ENCODE results near the gene SBNO2.

DNA sequence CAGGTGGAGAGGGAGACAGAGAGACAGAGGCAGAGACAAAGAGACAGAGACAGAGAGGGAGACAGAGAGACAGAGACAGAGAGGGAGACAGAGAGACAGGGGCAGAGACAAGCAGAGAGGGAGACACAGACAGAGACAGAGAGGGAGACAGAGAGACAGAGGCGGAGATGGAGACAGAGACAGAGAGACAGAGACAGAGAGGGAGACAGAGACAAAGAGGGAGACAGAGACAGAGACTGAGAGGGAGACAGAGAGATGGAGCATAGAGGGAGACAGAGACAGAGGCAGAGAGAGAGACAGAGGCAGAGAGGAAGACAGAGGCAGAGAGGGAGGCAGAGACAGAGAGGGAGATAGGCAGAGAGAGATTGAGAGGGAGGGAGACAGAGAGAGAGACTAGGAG, 29.3 kb downstream of the SBNO2 start:
- TF ChIP-seq ZFP3 (CRISPR knock-in tag; IDR thresholded peaks at IDR 0.05): no peak
- TF ChIP-seq, protein P1, sequence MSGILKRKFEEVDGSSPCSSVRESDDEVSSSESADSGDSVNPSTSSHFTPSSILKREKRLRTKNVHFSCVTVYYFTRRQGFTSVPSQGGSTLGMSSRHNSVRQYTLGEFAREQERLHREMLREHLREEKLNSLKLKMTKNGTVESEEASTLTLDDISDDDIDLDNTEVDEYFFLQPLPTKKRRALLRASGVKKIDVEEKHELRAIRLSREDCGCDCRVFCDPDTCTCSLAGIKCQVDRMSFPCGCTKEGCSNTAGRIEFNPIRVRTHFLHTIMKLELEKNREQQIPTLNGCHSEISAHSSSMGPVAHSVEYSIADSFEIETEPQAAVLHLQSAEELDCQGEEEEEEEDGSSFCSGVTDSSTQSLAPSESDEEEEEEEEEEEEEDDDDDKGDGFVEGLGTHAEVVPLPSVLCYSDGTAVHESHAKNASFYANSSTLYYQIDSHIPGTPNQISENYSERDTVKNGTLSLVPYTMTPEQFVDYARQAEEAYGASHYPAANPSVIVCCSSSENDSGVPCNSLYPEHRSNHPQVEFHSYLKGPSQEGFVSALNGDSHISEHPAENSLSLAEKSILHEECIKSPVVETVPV (CRISPR knock-in tag; IDR thresholded peaks at IDR 0.05): no peak
- TF ChIP-seq CSDC2 (CRISPR knock-in tag; IDR thresholded peaks at IDR 0.05): no peak
- TF ChIP-seq TOX (CRISPR knock-in tag; IDR thresholded peaks at IDR 0.05; ENCODE audit: borderline replicate concordance): no peak
- TF ChIP-seq, protein P2, sequence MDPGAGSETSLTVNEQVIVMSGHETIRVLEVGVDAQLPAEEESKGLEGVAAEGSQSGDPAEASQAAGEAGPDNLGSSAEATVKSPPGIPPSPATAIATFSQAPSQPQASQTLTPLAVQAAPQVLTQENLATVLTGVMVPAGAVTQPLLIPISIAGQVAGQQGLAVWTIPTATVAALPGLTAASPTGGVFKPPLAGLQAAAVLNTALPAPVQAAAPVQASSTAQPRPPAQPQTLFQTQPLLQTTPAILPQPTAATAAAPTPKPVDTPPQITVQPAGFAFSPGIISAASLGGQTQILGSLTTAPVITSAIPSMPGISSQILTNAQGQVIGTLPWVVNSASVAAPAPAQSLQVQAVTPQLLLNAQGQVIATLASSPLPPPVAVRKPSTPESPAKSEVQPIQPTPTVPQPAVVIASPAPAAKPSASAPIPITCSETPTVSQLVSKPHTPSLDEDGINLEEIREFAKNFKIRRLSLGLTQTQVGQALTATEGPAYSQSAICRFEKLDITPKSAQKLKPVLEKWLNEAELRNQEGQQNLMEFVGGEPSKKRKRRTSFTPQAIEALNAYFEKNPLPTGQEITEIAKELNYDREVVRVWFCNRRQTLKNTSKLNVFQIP (CRISPR knock-in tag; IDR thresholded peaks at IDR 0.05; ENCODE audit: borderline replicate concordance, low read depth): no peak
- no peak for TF ChIP-seq ZNF70 (CRISPR knock-in tag; IDR thresholded peaks at IDR 0.05)
- no peak for TF ChIP-seq TSHZ2 (CRISPR knock-in tag; IDR thresholded peaks at IDR 0.05)
- no peak for TF ChIP-seq CREB5 (CRISPR knock-in tag; IDR thresholded peaks at IDR 0.05; ENCODE audit: low read depth)
- TF ChIP-seq PATZ1 (CRISPR knock-in tag; IDR thresholded peaks at IDR 0.05; ENCODE audit: borderline replicate concordance): no peak
- no peak for TF ChIP-seq PPARA (CRISPR knock-in tag; IDR thresholded peaks at IDR 0.05; ENCODE audit: borderline replicate concordance)
- TF ChIP-seq ZNF8 (CRISPR knock-in tag; IDR thresholded peaks at IDR 0.05): no peak
- no peak for TF ChIP-seq RARB (CRISPR knock-in tag; IDR thresholded peaks at IDR 0.05)
- TF ChIP-seq ZC3H10 (CRISPR knock-in tag; IDR thresholded peaks at IDR 0.05): no peak
